GM12872 (cell line): Measurements from ENCODE around the gene GLT6D1.

Experiments
- TF ChIP-seq, protein P1 (sequence below): IDR thresholded peaks from 3 replicates; pipeline ENCODE4 v1.5.1; 2011; ENCODE audit warnings: low read depth, mild to moderate bottlenecking, low read length, moderate library complexity; ENCODE audit not compliant: insufficient read depth

GLT6D1 gene

DNA sequence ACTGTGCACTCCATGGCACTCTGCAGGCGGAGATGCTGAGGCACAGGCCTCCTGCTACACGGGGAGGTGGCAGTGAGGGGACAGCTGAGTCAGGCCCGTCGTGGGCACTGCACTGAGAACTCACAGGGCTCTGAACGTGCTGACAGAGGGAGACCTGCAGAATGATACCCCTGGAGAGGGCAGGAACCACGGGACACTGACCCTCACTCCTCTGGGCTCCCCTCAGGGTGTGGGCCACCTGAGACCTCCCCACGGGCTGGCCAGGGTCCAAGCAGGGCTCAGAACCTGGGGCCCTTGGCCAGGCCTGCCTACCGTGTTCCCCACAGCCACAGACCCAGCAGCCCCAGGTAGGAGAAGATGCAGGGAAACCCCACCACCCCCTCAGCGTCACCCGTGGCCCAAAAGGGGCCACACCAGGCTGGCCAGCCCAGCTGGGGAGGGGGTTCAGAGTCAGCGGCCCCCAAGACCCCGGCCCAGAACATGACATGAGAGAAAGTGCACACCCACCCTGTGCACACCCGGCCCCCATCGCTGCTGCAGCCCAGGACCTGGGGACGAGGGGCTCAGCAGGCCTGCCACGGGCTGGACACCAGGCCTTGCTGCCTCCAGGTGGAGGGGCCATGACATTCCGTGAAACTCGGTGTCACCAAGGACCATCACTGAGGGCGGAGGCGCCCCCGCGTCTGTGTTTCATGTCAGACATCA lies 30.9 kb downstream of the GLT6D1 start:
- TF ChIP-seq, protein P1, sequence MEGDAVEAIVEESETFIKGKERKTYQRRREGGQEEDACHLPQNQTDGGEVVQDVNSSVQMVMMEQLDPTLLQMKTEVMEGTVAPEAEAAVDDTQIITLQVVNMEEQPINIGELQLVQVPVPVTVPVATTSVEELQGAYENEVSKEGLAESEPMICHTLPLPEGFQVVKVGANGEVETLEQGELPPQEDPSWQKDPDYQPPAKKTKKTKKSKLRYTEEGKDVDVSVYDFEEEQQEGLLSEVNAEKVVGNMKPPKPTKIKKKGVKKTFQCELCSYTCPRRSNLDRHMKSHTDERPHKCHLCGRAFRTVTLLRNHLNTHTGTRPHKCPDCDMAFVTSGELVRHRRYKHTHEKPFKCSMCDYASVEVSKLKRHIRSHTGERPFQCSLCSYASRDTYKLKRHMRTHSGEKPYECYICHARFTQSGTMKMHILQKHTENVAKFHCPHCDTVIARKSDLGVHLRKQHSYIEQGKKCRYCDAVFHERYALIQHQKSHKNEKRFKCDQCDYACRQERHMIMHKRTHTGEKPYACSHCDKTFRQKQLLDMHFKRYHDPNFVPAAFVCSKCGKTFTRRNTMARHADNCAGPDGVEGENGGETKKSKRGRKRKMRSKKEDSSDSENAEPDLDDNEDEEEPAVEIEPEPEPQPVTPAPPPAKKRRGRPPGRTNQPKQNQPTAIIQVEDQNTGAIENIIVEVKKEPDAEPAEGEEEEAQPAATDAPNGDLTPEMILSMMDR, result no peak

DNA sequence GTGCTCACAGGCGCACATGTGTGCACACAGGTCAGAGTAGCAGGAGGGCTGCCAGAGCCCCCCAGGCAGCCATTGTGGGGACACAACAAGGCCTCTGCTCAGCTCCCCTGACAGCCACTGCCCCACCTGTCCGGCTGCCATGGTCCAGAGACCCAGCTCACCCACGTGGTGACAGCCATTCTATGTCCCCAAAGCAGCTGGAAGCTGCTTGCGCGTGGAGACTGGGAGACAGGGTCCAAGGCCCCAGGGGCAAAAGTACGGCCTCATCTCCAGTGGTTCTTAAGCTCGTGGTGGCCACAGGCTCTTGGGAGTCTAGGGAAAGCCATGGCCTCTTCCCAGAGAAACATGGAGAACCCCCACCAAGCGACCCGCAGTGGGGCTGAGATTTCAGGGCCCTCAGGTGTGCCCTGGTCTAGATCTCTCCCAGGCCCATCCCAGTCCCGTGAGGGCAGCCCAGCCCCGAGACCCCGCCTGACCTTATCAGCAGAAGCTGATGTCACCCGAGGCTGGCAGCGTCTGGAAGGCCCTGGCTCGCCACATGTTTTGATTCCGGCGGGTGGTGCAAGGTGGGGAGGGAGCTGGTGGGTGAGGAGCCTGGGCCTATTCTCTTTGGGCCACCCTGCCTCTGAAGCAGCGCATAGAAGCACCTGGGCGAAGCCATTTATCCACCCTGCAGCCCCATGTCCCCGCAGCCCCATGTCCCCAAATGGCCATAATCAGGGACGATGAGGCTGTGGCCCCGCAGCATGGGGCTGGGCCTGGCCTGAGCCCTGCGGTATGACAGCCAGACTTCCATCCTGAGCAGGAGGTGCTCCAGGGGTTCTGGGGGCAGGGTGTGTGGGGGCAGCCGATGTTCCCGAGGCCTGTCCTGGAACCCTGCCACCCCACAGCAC lies 31.7 kb downstream of the GLT6D1 start:
- TF ChIP-seq, protein P1, result no peak

DNA sequence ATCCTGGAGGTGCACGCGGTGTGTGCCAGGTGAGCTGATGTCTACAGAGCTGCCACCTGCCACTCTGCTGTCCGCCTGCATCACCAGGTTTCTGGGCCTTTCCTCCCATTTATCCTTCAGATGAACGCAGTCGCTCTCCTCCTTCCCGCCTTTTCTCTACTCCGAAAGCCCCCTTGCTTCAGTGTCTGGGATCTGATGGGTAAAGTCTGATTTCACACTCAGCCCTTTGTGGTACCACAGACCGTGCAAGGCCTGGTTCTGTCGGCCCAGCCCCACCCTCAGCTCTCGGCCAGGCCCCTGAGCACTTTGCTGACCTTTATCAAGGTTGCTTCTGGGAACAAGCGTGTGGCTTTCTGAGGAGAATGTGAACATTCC lies 32.5 kb downstream of the GLT6D1 start:
- TF ChIP-seq, protein P1, result no peak

DNA sequence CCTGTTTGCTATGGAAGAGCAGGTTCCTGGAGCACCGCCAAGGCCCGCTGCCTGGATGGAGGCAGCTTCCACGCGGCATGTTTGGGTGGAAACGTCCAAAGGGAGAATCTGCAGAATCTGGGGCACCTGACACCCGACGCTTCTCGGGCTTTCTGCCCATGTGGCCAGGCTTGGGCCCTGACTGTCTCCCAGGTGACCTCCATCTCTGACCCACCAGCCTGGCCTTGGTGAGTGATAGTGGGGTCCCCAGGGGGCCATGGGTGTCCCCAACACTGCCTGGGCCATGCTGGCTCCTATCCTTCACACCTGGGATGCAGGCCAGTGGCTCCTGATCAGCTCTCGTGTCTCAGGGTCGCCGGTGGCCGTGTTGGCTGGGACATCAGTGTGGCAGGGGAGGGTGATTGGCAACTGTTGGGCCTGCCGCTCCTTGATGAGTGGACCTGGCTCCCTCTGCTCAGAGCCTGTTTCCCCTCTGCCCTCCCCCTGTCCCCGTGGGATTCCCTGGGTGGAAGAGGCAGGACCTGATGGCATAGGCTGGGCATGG lies 34.0 kb downstream of the GLT6D1 start:
- TF ChIP-seq, protein P1, result no peak

DNA sequence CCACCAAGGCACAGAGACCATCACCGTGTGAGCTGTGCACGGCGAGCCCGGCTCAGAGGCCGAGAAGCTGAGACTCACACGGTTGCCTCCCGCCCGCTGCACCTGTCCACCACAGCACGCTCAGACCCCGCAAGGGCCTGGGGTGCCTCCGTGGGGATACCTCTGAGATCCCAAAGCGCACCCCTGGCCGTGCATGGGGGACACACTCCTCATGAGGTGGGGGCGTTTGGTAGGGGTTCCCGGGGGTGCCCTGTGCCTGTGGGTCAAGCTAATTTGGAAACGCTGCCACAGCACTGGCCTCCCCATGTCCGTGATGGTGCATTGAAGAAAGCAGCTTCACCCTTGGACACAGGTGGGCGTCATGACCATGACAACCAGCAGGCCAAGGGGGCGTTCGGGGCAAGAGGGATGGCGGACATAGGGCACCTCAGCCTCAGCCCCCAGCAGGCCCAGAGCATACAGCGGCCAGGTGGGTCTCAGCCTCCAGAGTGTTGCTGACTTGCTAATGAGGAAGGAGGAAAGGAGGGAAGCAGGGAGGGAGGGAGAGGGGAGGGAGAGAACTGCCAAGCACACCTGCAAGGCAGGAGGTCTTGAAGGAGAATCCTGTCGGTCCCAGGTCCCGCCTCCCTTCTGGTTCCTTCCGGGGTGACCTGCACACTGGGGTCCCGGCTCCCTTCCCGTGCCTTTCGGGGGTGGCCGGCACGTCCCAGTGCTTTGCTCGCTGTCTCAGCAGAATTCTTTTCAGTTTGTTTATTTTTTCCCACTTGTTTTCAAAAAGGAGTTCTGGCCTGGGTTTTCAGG lies 34.7 kb downstream of the GLT6D1 start:
- TF ChIP-seq, protein P1, result no peak

DNA sequence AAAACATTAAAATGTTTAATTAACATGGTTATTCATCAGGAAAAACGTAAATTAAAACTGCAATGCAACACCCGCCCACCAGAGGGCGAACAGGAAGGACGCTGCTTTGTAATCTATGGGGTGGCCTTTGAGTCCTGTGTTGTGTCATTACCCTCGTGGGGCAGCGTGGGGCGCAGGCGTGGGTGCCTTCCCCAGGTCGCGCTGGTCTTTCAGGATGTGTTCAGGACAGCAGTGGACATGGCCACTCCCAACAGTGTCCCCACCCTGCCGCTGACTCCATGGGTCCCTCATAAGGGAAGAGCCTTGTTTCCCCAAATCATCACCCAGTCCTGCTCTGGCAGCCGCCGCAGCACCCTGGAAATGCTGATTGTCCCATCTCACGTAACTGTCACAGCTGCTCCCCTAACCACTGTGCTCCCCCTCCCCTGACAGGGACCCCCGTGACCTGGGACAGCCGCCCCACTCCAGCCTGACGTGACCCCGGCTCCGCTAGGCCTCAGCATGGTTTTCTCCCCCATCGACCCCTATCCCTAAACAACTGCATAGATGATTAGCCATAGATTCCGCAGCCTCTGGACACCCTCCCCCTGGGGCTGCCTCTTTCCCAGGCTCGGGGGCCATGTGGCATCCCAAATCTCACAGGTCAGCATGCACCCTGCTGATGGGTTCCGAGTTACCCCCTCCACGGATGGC lies 36.4 kb downstream of the GLT6D1 start:
- TF ChIP-seq, protein P1, result peak; percentile 76

DNA sequence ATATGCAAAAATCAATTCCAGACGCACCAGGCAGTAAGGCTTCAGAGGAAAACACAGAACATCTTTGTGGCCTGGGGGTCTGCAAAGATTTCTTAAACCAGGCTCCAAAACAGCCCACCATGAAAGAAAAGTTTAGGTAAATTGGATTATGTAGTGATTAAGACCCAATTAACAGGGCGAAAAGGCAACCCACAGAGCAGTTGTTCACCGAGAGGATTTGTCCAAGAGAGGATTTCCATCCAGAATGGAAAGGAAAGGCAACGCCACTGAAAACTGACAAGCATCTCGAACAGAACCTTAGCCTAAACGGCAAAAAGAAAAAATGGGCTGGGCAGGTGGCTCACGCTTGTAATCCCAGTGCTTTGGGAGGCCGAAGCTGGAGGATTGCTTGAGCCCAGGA lies 37.4 kb downstream of the GLT6D1 start:
- TF ChIP-seq, protein P1, result no peak
